Stimulated activated CD8-positive, alpha-beta memory T cell treated with anti-CD3 and anti-CD28 coated beads, Interleukin-2, amount 100 ng/mL, for 1 hour (primary cell): ENCODE results near the gene NAA10.

Source experiments
- DNase-seq, 2 donors: peaks; one replicate each; pipeline ENCODE4 v3.0.0-alpha.2; 2020; ENCODE audit warnings: low read depth in 2 of 2

Gene NAA10

DNA sequence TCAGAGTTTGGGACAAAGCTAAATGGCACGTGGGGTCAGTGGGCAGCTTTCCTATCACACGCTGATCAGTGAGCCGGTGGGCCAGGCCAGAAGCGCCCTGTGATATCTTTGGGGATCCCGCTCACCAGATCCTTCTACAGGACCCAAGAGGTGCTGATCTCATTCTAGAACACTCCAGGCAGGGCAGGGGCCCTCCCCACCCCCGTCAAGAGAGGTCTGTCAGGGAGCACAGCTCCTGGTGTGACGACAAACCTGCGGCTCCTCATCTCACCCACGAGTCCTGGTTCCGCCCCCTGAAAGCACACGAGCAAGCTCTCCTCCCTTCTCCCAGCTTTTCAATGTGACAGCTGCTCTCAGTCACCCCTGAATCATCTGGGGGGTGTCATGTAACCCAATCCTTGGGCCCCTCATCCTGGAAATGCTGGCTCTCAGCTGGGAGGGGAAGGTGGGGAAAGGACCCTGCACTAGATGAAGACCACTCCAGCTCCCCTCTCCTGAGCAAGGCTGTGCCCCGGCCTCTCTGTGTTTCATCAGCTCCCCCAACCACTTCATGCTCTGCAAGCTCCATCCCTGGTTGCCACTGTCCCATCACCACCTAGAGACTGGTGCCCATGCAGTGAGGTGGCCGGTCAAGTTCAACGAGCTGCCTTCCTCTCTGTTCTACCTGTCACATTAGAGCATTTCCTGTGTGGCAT is 32.2 kb upstream of the NAA10 start:
- DNase-seq, result no peak

DNA sequence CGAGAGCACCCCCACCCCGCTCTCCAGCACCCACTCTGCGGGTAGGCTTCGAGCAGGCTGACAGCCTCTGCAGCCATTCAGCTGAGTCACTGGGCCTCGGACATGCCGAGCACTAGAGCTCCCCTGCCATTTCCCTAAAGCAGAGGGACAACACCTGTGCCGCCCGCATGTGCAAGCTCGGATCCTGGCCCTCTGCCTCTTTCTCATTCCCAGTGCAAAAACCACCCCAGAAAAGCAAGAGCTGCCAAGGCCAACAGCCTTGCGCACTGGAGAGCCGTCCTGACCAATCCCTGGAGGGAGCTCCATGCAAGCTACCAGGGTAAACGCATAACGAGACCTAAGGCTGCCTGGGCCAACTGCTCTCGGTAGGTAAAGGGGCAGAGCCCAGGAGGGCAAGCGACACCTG is 31.4 kb upstream of the NAA10 start:
- no peak for DNase-seq

DNA sequence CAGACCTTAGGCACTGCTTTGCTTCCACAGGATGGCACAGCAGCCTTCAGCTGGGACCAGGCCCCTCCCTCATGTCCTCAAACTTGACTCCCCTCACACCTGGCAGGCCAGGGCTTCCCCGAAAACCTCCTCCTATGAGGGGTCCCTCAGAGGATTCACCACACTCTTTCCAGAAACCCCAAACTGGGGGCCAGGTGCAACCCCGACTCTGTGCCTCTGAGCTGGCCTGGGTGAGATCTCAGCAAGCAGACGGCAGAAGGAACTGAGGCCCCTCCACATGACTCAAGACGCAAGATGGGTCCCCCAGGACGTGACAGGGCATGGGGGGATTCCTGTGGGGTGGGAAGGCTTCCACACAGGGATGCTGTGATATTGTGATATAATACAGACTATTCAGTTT is 30.6 kb upstream of the NAA10 start:
- DNase-seq, result no peak

DNA sequence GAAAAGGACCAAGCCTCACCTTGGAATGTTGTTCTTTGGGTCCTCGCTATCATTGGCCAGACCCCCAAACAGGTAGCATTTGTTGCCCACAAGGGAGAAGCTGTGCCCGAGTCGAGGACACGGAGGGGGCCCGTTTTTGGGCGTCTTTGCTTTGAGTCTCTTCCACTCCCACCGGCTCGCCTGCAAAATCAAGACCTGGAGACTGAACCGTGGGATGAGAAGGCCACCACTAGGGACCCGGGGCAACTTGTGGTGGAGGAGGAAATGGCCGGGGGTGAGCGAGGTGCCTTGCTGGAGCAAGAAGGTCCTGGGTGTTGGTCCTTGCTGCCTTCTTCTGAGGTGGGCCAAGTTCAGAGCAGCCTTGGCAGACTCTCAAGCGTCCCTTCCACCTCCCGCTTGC is 29.3 kb upstream of the NAA10 start:
- no peak for DNase-seq

DNA sequence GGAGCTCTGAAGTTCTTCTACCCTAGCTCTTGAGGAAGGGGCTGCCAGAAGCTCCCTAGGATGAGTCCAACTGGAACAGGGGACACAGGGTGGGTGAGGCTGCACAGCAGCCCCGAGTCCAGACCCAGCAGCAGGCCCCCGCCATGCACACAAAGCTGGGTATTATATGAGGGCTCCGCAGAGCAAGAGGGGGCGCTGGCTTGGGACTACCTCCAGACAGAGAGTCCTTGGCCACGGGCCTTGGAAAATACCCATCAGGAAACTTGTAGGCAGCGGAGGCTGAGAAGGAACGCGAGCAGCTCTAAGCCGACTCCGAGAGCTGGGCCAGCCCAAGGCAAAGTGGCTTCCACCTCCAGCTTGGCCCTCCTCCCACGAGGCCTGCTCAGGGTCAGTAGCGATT is 28.7 kb upstream of the NAA10 start:
- DNase-seq, result no peak

DNA sequence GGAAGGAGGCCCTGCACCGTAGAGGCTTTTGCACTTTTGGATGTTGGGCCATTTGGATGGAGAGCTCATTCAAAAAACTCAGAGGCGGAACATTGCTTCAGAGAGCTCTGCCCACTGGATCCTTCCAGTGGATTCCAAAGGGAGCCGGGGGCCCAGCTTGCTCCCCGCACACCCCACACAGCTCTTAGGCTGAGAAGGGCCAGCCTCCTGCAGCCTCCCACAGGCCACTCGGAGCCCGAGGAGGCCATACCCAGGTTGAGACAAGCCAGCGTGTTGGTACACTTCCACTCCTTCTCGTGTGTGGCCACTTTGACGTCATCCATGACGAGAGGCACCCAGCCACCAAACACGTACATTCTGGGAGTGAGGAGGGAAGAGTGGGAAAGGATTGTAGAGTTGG is 26.5 kb upstream of the NAA10 start:
- DNase-seq, result no peak

DNA sequence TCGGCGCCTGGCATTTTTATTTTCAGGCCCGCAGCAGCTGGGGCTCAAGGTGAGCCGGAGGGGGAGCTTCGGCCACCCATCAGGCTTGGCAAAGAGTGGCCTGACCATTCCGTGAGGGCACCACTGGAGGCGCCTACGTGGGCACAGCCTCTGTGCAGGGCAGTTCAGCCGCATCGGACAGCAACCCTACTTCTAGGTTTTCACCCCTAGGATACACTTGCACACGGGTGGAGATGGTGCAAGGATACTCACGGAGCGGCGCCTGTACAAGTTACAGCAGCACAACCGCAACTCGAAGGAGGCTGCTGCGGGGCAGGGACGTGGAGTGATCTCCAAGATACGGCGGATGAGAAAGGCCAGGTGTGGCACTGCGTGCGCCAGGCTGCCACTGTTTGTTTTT is 25.9 kb upstream of the NAA10 start:
- DNase-seq, result no peak

DNA sequence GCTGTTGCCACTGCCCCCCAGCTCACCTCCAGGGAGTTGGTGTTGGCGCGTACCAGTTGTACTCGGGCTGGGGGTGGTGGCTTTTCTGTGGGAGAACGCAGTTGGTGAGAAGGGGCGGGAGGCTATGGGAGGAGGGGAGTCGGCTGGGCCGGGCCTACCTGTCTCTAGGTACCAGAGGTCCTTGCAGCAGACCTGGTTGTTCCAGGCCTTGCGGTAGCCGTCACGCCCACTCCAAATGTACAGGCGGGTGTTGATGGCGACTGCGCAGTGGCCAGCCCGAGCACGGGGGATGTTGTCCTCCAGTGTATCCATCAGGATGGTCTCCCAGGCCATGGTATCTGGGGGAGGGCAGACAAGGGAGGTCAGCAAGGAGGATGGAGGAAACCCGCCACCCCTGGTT is 25.2 kb upstream of the NAA10 start:
- DNase-seq, result no peak

DNA sequence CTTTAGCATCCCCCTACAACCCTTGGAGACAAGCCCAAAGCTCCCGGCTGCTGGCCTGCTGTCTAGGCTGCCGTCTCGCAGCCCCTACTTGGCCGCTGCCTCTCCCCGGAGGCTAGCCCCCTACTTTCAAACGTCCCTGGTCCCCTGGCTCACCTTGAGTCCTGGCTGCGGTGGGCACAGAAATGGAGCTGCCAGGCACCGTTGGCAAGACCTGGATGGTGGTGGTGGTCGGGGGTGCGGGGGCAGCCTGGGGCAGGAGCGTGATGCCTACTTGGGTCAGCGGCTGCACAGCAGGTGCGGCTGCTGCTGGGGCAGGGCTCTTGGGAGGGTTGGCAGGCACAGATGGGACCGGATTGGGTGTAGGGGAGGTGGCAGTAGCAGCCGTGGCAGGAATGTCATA is 24.8 kb upstream of the NAA10 start:
- DNase-seq, result no peak

DNA sequence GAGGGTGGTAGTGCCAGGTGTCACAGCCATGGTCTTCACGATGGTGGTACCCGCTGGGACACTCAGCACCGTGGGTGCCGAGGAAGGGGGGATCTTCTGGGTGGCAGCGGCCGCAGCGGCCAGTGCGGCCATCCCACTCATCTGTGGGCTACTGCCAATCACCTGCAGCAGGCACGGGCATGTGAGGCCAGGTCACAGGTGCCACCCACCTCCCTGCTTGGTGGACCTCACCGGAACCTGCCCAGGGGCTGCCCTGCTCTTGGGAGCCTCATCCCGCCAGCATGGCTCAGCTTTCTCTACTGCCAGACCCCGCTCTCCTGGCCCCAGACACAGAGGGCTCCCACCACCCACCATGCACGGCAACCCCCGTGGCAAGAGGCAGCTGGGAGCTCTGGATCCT is 23.8 kb upstream of the NAA10 start:
- DNase-seq, result no peak

DNA sequence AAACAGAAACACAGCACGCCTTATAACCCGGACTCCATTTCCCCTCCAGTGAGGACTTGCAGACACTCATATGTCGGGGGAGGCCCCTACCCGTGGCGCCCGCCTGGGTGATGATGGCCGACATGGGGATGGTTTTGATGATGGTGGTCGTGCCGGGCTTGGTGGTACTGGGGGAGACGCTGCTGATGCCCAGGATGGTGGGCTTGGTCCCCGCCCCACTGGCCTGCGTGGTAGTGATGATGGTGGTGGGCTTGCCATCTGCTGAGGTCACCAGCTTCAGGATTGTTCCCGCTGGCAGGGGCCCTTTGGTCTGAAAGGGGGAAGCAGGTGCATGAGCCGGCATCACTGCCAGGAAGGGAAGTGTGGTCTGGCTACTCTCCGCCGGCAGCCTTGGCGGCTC is 22.4 kb upstream of the NAA10 start:
- no peak for DNase-seq

DNA sequence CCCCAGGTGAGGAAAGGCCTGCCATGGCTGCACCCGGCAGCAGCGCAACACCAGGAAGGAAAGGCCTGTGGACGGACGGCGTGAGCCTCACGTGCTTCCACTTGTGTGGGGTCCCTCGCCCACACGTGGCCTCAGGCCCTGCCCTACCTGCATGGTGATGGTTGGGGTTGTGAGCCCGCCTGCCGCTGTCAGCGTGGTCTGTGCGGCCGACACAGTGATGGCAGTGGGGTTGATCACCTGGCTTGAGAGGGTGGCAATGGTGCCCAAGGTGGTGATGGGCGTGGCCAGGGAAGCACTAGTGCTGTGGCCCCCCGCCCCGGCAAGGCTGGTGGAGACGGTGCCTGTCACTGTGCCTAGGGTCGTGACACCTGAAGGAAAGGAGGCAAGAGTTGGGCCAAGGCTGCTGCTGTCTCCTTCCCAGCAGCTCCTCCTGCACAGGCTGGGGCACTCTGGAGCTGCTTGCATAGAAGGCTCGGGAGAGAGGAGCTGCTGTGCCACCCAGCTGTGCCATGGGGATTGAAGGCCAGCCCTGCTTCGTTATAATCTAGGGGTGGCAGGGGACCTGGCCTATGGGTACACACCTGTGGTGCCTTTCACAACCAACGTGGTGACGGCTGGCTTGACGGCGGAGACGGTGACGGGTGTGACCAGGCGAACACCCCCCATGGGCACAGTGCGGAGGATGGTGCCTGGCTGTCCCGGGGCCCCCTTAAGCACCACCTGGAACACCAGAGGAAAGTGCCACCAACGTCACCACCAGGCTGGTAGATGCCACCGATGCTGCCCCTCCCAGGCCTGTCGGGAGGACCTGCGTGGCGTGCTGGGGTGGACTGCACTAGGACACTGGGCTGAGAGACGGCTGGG is 21.4 kb upstream of the NAA10 start:
- no peak for DNase-seq

DNA sequence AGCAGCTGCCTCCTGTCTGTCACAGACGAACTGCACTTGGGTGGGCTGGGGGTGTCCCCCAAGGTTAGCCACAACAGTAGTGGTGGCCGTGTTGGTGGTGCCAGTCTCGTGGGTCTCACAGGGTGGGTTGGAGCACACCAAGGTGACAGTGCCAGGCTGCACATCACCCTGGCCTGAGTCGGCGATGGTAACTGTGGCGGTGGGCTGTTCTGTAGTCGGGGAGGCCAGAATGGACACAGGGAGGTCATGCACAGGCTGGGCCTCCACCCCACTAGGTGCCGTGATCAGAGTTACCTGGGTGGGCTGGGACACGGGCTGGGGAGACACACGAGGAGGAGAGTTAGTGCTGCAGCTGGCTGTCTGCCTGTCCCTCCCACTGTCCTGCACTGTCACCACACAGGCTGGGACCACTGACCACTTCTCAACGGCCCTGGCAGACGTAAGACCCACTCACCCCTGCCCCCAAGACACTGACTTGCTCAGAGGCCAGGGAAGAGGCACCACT is 20.4 kb upstream of the NAA10 start:
- DNase-seq, result no peak

DNA sequence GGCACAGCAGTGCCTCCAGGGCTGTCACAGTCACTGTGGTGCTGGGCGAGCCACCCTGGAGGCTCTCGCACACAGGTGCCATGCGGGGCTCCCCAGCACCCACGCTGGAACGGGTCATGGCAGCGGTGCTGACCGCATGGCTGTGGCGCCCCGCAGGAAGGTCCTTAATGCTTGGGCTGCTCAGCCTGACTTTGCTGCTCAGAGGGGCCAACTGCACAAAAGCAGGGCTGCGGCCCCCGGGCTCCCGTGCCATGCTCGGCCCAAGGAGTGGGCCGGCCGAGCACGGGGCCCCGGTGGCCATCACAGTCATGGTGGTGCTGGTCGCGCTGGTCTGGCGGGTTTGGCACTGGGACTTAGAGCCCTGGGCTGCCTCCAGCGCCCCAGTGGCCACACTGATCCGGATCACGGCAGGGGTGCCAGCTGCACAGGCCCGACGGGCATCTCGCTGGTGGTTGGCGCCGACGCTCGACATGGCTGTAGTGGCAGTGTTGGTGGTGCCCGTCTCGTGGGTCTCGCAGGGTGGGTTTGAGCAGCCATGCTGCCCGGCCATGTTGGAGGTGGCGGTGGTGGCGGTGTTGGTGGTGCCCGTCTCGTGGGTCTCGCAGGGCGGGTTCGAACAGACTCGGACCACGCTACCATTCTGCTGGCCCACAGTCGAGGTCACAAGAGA is 19.9 kb upstream of the NAA10 start:
- no peak for DNase-seq

DNA sequence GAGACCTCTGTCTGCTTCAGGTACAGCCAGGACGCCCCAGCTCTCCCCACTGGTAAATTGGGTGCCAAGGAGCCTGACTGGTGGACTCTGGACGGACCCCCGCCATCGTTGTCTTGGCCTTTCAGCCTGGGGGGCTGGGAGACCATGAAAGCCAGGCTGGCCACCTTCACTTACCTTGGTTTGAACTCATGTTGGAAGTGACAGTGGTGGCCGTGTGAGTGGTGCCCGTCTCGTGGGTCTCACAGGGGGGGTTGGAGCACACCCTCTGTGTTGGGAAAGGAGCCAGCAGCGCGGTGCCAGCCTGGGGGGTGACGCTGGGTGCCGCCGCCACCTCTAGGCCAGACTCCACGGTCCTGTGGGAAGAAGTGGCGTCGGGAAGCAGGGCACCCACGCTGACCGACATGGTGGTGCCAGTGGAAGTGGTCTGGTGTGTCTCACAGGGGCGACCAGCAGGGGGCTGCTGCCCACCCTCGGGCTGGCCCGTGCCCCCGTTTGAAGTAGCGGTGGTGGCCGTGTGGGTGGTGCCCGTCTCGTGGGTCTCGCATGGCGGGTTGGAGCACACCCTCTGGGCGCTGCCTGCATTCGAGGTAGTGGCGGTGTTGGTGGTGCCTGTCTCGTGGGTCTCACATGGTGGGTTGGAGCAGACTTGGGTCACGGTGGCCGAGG is 19.2 kb upstream of the NAA10 start:
- DNase-seq, result no peak

DNA sequence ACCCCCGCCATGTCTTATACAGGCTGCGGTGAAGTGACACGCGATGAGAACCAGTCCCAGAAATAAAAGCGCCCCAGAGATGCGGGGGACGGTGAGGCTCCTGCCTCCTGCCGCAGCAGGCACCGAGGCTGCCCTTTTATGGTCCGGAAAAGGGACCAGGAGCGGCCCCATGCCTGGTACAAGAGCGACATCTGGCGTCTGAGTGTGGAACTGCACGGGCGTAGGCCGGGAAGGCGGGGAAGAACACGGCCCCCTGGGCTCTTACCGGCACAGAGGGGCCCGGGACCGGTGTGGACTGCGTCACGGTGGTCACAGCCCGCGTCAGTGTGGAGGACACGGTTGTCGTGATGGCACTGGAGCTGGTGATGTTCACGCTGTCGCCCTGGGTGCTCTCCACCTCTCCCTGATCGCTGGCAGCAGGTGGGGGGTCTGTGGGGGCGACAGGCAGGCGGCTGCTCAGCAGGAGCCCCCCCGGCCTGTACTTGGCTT is 18.5 kb upstream of the NAA10 start:
- peak; percentile 48 to 65 for DNase-seq

DNA sequence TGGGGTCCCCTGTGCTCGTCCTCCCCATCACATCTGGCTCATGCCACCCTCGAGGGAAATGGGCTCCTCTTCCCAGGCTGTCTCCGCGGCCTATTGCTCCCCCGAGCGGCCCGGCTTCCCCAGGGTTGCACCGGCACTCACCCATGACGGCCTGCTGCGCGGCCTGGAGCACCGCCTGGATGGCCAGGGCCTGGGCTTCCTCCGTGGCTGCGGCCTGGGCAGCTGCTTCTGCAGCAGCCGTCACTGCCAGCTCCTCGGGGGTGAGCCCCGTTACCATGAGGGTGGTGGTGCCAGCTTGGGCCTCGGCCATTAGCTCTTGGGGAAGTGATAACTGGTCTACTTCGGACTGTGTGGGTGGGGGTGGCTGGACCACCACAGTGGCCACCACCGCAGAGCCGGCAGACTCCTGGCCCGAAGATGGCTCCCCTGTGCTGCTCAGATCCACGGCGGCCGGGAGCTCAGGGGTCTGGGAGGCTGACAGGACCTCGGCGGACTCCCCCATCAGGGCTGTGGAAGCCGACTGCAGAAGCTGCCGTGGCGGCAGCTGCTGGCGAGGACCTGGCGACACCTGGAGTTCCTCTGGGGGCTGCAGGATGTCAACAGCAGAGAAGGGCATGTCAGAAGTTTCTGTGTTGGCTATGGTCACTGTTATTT is 17.7 kb upstream of the NAA10 start:
- DNase-seq, result no peak

DNA sequence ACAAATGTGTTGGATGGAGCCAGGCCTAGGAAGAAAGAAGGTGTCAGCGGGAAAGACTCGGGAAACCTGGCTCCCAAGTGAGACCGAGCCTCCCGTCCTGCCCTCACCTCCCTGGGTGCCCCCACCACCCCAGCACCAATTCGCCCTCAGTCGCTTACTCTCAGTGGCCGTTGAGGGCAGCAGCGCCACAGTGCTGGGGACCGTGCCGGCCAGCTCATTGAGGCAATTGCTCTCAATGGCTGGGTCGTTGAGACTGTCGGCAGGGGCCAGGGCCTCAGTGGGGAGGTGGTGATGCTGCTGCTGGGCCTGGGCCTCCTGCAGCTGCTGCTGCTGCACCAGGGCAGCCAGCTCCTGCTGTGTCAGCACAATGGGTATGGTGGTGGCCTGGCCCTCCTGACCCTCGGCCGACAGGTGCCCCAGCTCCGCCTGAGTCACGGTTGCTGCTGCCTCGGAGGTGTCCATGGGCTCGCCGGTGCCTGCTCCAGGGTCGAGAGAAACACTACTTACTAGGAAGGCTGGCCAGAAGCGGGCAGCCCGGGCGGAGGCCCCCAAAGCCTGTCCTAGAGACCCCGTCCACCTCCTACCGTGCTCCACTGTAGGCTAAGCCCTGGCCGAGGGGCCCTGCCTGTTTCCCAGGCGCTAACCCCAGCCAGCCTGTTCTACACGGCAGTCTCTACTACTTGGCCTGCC is 17.0 kb upstream of the NAA10 start:
- DNase-seq, result no peak

DNA sequence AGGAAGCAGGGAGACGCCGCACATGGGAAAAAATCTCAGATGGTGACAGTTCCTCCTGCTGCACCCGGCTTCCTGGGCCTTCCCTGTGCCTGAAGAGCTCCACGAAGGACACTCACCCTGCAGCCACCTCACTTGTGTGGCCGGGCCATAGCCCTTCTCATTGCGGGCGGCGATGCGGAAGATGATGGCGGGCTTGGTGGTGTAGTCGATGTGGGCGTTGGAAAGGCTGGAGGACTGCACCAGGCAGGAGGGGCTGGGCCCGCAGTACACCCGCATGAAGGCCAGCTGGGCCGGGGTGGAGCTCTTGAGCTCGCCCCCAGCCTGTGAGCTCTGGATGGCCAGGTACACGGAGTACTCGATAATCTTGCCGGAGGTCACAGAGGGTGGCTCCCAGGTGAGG is 15.3 kb upstream of the NAA10 start:
- no peak for DNase-seq

DNA sequence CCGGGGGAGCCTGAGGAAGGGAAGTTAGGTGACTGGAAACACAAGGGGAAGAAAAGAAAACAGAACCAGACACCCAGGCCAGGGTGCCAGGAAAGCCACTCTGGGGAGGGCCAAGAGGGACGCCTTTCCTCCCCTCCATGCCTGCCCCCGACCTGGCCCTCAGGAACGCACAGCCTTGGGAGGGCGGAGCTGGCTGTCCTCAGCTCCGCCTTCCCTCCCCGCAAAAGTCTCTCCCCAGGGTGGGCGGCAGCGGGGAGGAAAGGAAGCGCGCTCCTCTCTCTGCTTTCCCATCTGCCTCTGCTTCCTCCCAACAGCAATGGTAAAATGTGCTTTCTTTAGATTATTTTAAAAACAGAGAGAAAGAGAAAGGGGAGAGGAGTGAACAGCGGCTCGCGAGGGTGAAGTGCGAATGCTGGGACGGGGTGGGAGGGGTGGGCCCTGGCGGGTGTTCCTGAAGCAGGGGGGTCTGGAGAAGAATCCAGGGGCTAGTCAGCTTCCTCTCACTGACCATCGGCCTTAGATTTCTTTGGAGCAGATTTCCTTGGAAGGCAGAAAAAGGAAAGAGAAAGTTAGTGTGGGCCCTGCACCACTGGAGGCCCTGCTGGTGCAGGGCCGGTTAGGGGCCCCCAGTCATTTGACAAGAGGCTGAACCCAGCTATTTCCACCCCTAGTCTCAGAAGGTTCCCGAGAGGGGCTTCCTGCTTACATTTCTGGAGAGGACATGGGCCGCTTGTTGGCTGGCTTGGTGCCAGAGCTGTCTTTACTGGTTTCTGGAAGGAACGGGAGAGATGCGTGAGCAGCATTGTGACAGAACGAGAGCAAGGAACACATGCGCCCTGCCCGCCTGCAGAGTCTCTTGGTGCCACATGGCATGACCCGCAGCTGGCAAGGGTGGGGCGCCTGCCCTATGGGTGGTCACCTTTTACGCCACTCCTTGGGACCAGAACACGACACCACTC is 14.3 kb upstream of the NAA10 start:
- DNase-seq, result no peak
